ENCODE data around the gene C1orf210. TPM values are rescaled to one million over a fixed set of nuclear protein-coding genes. Genes with fewer than 3 reads are reported as not detected.

Gene C1orf210
- total and polyA plus RNA-seq, 2 experiments from 2014 or later, result not detected

DNA sequence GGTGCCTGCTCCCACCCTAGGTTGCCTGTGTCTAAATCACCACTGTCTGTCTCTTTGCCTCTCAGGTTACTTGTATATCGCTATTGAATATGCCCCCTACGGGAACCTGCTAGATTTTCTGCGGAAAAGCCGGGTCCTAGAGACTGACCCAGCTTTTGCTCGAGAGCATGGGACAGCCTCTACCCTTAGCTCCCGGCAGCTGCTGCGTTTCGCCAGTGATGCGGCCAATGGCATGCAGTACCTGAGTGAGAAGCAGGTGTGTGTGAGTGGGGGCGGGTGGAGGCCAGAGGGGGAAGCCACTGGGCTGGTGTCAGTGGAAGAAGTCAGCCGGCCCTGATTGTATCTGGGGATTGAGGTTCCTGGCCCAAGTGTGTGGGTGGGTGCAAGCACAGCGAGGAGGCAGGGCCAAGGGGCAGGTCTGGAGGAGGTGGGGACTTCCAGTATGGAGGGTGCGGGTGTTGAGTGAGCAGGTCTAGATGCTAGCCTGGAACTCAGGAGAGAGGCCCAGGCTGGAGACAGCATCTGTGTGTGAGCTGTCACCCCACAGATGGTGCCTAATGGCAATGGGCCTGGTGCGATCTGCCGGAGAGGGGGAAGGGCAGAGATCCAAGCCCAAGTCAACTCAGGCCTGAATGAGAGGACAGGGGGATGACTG is 32.6 kb upstream of the C1orf210 start:
- peak; percentile 41 for DNase-seq

DNA sequence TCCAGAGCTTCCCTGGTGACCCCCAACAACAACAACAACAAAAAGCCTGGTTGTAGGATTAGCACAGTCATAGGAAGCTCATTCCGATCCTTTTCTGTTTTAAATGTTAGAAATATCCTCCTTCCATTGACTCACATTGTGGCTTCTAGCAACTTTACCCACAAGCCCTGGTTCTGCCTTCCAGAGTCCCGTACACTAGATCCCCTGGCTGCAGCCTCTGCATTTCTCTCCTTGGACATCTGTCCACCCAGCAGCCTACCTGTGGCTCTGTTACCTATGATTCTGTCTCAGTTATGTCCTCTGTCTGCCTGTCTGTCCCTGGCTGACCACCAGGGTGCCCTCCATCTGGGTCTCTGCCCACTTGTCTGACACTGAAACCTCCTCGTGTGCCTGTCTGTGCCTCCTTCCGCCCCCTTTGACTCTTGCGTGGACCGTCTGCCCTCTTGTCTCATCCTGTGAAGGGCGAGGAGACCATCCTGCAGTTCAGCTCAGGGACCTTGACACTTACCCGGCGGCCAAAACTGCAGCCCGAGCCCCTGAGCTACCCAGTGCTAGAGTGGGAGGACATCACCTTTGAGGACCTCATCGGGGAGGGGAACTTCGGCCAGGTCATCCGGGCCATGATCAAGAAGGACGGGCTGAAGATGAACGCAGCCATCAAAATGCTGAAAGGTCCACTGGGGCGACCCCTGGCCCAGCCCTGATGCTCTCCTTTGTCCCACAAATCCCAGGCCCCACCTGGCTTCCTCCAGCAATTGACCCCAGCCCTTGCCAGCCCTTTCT is 31.5 kb upstream of the C1orf210 start:
- TF ChIP-seq EZH2phosphoT487 (IDR thresholded peaks at IDR 0.05; ENCODE audit: insufficient read depth, low read depth) (no peak), EZH2 (IDR thresholded peaks at IDR 0.05; ENCODE audit: insufficient read depth, poor library complexity, severe bottlenecking) (no peak)
- Histone ChIP-seq H3F3A (ENCODE audit: insufficient read depth) (no peaks in the 10 kb centered on the region), H2AFZ (no peak overlapping the region), H3K9me3 (ENCODE audit: low read depth) (no peaks in the 10 kb centered on the region), H3K4me2 (ENCODE audit: unreplicated experiment) (no peak overlapping the region), H3K27ac (no peak overlapping the region), H3K79me2 (ENCODE audit: insufficient read depth) (no peaks in the 10 kb centered on the region), H3K4me3 (no peak overlapping the region), H3K9me2 (ENCODE audit: insufficient read depth) (no peaks in the 10 kb centered on the region), H3K36me3 (ENCODE audit: low read depth) (no peaks in the 10 kb centered on the region), H4K20me1 (ENCODE audit: insufficient read depth) (no peaks in the 10 kb centered on the region), H3K4me1 (ENCODE audit: insufficient read depth) (no peaks in the 10 kb centered on the region), H3K9ac (no peak overlapping the region), H3K27me3 (replicated peaks; ENCODE audit: insufficient read depth) (no peaks in the 10 kb centered on the region)
- in situ Hi-C loops (cut with MboI), result no loop called here
- 84 to 88% methylated on average over 15 to 16 of the region's 16 CpGs for WGBS, 2 experiments (ENCODE audit: low coverage in 1 of 2, low lambda C conversion rate in 2 of 2, missing lambda C conversion rate in 2 of 2)
- DNase-seq, result peak; percentile 41

More for the DNA sequence above, 32.6 kb upstream of the C1orf210 start:
- Histone ChIP-seq H3K4me2 (ENCODE audit: unreplicated experiment) (no peak overlapping the region), H3K9me3 (ENCODE audit: low read depth) (no peaks in the 10 kb centered on the region), H3K27ac (no peak overlapping the region), H3F3A (ENCODE audit: insufficient read depth) (no peaks in the 10 kb centered on the region), H3K4me3 (no peak overlapping the region), H2AFZ (no peak overlapping the region), H3K79me2 (ENCODE audit: insufficient read depth) (no peaks in the 10 kb centered on the region), H3K4me1 (ENCODE audit: insufficient read depth) (no peaks in the 10 kb centered on the region), H3K36me3 (ENCODE audit: low read depth) (no peaks in the 10 kb centered on the region), H3K9me2 (ENCODE audit: insufficient read depth) (no peaks in the 10 kb centered on the region), H4K20me1 (ENCODE audit: insufficient read depth) (no peaks in the 10 kb centered on the region), H3K27me3 (replicated peaks; ENCODE audit: insufficient read depth) (no peaks in the 10 kb centered on the region), H3K9ac (no peak overlapping the region)
- in situ Hi-C loops (cut with MboI), result no loop called here
- WGBS, 2 experiments (ENCODE audit: low coverage in 1 of 2, low lambda C conversion rate in 2 of 2, missing lambda C conversion rate in 2 of 2), result 71 to 72% methylated on average over 14 to 15 of the region's 15 CpGs
- TF ChIP-seq EZH2phosphoT487 (IDR thresholded peaks at IDR 0.05; ENCODE audit: insufficient read depth, low read depth) (no peak), EZH2 (IDR thresholded peaks at IDR 0.05; ENCODE audit: insufficient read depth, poor library complexity, severe bottlenecking) (no peak)

DNA sequence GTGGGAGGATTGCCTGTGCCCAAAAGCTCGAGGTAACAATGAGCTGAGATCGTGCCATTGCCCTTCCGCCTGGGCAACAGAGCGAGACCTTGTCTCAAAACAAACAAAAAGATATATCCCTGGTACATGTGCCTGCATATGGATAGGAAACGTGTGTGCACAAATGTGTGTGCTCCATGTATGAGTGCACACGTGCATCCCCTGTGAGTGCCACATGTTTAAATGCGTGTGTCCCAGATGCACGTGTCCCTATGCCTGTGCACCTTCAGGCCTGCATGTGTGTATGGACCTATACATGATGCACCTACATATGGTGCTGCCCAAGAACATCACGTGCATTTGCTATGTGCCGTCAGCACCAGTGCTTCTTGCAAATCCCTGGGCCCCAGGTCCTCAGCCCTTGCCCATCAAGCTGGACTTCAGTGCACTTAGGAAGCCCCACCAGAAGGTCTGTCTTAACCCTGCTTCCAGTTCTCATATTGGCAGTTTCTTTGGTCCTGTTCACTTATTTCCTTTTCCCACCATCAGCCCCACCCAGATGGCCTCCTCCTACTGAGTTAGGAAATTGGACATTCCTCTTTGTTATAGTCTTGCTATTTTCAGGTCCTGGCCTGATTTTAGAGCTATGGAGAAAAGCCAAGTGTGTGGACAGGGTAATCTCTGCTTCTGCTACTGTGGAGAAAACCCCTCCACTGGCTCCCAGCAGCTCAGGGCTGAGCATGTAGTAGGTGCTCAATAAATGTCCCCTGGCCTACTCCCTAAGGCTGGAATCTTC is 30.8 kb upstream of the C1orf210 start:
- no peak overlapping the region for H2AFZ ChIP-seq
- no peaks in the 10 kb centered on the region for H3K27me3 ChIP-seq (replicated peaks; ENCODE audit: insufficient read depth)
- no peak overlapping the region for H3K4me3 ChIP-seq
- TF ChIP-seq EZH2 (IDR thresholded peaks at IDR 0.05; ENCODE audit: insufficient read depth, poor library complexity, severe bottlenecking) (no peak), EZH2phosphoT487 (IDR thresholded peaks at IDR 0.05; ENCODE audit: insufficient read depth, low read depth) (no peak)
- H3K4me2 ChIP-seq (ENCODE audit: unreplicated experiment), result no peak overlapping the region
- H3F3A ChIP-seq (ENCODE audit: insufficient read depth), result no peaks in the 10 kb centered on the region
- H3K9me3 ChIP-seq (ENCODE audit: low read depth), result no peaks in the 10 kb centered on the region
- H3K27ac ChIP-seq, result no peak overlapping the region
- no peaks in the 10 kb centered on the region for H3K4me1 ChIP-seq (ENCODE audit: insufficient read depth)
- peak; percentile 24 for DNase-seq
- H4K20me1 ChIP-seq (ENCODE audit: insufficient read depth), result no peaks in the 10 kb centered on the region
- WGBS, 2 experiments (ENCODE audit: low coverage in 1 of 2, low lambda C conversion rate in 2 of 2, missing lambda C conversion rate in 2 of 2), result 71 to 72% methylated on average over 10 of the region's 10 CpGs
- H3K9ac ChIP-seq, result no peak overlapping the region
- in situ Hi-C loops (cut with MboI), result no loop called here
- H3K79me2 ChIP-seq (ENCODE audit: insufficient read depth), result no peaks in the 10 kb centered on the region
- H3K9me2 ChIP-seq (ENCODE audit: insufficient read depth), result no peaks in the 10 kb centered on the region
- H3K36me3 ChIP-seq (ENCODE audit: low read depth), result no peaks in the 10 kb centered on the region

DNA sequence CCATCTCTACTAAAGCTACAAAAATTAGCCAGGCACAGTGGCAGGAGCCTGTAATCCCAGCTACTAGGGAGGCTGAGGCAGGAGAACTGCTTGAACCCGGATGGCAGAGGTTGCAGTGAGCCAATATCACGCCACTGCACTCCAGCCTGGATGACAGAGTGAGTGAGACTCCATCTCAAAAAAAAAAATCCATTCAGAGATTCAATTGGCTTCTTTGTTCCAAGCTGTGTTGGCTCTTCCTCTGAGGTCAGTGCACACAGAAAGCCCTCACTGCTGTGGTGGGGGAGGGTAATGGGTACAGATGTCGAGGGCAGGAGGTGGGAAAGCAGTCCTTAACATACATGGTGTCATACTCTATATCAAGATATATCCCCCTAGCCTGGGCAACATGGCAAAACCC is 30.1 kb upstream of the C1orf210 start:
- no peak overlapping the region for H2AFZ ChIP-seq
- H3K27me3 ChIP-seq (replicated peaks; ENCODE audit: insufficient read depth), result no peaks in the 10 kb centered on the region; the same call in 1 of the 2 replicates
- in situ Hi-C loops (cut with MboI), result no loop called here
- DNase-seq, result no peak
- no peaks in the 10 kb centered on the region for H3K79me2 ChIP-seq (ENCODE audit: insufficient read depth)
- H3K4me1 ChIP-seq (ENCODE audit: insufficient read depth), result no peaks in the 10 kb centered on the region
- H3K4me2 ChIP-seq (ENCODE audit: unreplicated experiment), result no peak overlapping the region
- H3K9me2 ChIP-seq (ENCODE audit: insufficient read depth), result no peaks in the 10 kb centered on the region
- H3F3A ChIP-seq (ENCODE audit: insufficient read depth), result no peaks in the 10 kb centered on the region
- H3K9me3 ChIP-seq (ENCODE audit: low read depth), result no peaks in the 10 kb centered on the region
- TF ChIP-seq EZH2phosphoT487 (IDR thresholded peaks at IDR 0.05; ENCODE audit: insufficient read depth, low read depth), result no peak
- TF ChIP-seq EZH2 (IDR thresholded peaks at IDR 0.05; ENCODE audit: insufficient read depth, poor library complexity, severe bottlenecking), result no peak
- no peaks in the 10 kb centered on the region for H3K36me3 ChIP-seq (ENCODE audit: low read depth)
- H3K4me3 ChIP-seq, result no peak overlapping the region
- no peak overlapping the region for H3K9ac ChIP-seq
- H3K27ac ChIP-seq, result no peak overlapping the region
- 83 to 90% methylated on average over 3 of the region's 3 CpGs for WGBS, 2 experiments (ENCODE audit: low coverage in 1 of 2, low lambda C conversion rate in 2 of 2, missing lambda C conversion rate in 2 of 2)
- H4K20me1 ChIP-seq (ENCODE audit: insufficient read depth), result no peaks in the 10 kb centered on the region
